ENCODE results near the gene TRIM72.

- TF ChIP-seq USF2 (IDR thresholded peaks at IDR 0.05; ENCODE audit: low read depth, low read length): no peak
- no peak for TF ChIP-seq CTCF (conservative IDR thresholded peaks at IDR 0.05; ENCODE audit: low read depth, low read length)
- TF ChIP-seq POLR2A (IDR thresholded peaks at IDR 0.05; ENCODE audit: low read depth, low read length): no peak
- no peak for TF ChIP-seq CEBPB (IDR thresholded peaks at IDR 0.05; ENCODE audit: low read depth, low read length)
- TF ChIP-seq NFE2L2 (IDR thresholded peaks at IDR 0.05; ENCODE audit: low read depth, low read length): no peak
- TF ChIP-seq MAZ (IDR thresholded peaks at IDR 0.05; ENCODE audit: borderline replicate concordance, low read depth, low read length): no peak
- TF ChIP-seq MXI1 (IDR thresholded peaks at IDR 0.05; ENCODE audit: borderline replicate concordance, low read depth, low read length): no peak
Measured at GRCh38 chr16:31179219-31179746, 34.6 kb upstream of the TRIM72 start.
